ENCODE results near the gene MRPL21.

DNA sequence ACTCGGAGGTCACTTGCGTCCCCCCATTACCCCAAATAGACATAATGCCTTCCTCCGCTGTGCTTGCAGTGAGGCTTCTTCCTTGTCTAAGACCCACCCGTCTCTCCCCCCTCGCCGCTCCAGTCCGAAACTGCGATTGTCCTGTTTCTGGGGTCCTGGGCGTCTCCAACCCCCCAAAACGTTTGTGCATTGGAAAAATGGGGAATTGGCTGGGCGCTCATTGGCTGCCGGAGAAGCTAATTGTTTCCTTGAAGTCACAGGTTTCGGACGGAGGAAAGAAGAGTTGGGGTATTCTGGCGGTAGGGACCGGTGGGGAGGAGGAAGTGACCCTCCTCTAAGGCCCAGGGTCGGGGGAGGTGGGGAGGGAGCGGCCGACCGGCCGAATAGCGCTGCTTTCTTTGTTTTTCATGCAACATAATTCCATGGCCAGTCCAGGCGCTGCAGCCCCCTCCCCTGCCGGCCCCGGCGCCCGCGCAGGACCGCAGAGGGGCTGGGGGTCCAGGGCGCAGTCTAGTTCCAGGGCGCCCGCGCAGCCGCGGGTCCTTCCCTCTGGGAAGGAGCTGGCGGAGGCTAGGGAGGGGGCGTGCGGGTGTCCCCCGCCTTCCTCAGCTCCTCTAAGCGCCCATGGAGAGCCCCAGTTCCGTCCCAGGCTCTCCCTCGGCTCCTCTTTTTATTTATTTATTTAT is 49.2 kb downstream of the MRPL21 start:
- TF ChIP-seq, protein P1, sequence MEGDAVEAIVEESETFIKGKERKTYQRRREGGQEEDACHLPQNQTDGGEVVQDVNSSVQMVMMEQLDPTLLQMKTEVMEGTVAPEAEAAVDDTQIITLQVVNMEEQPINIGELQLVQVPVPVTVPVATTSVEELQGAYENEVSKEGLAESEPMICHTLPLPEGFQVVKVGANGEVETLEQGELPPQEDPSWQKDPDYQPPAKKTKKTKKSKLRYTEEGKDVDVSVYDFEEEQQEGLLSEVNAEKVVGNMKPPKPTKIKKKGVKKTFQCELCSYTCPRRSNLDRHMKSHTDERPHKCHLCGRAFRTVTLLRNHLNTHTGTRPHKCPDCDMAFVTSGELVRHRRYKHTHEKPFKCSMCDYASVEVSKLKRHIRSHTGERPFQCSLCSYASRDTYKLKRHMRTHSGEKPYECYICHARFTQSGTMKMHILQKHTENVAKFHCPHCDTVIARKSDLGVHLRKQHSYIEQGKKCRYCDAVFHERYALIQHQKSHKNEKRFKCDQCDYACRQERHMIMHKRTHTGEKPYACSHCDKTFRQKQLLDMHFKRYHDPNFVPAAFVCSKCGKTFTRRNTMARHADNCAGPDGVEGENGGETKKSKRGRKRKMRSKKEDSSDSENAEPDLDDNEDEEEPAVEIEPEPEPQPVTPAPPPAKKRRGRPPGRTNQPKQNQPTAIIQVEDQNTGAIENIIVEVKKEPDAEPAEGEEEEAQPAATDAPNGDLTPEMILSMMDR (IDR thresholded peaks at IDR 0.05; ENCODE audit: low read depth, low read length, poor library complexity, severe bottlenecking), result no peak
- no peak for TF ChIP-seq EZH2phosphoT487 (IDR thresholded peaks at IDR 0.05; ENCODE audit: borderline replicate concordance, low read length)

All from DOHH2 (cell line).